Muscle of leg (tissue), 11 donors: ENCODE data around the gene CNTN5. TPM values are rescaled to one million over a fixed set of nuclear protein-coding genes. Genes with fewer than 3 reads are reported as not detected.

Experiments used
- DNase-seq: peaks from one replicate; pipeline ENCODE4 v3.0.0; 2013
- H3K27ac ChIP-seq: one replicate; pipeline ENCODE4 v1.5.1; 2013; ENCODE audit warnings: mild to moderate bottlenecking, low read length, control low read depth
- H3K27me3 ChIP-seq: one replicate; pipeline ENCODE4 v1.6.1; 2013; ENCODE audit warnings: low read length; ENCODE audit not compliant: control insufficient read depth, insufficient read depth
- H3K36me3 ChIP-seq: one replicate; pipeline ENCODE4 v1.6.1; 2013; ENCODE audit warnings: low read length; ENCODE audit not compliant: control insufficient read depth, insufficient read depth
- H3K4me1 ChIP-seq: one replicate; pipeline ENCODE4 v1.6.1; 2013; ENCODE audit warnings: low read length; ENCODE audit not compliant: control insufficient read depth, insufficient read depth
- H3K4me3 ChIP-seq: one replicate; pipeline ENCODE4 v1.5.1; 2013; ENCODE audit warnings: low read length, control low read depth
- H3K9me3 ChIP-seq: replicated peaks from 2 replicates; pipeline ENCODE4 v1.6.1; 2013; ENCODE audit warnings: low read depth, low read length; ENCODE audit not compliant: control insufficient read depth
- WGBS: methylation state at CpG from one replicate; pipeline ENCODE4 v1.1.5; 2013; ENCODE audit warnings: missing lambda C conversion rate; ENCODE audit not compliant: insufficient coverage; 5-methylcytosine and 5-hydroxymethylcytosine counted together
- polyA plus RNA-seq, 8 donors: library from polyadenylated mRNA; unstranded; fragments of 120-200 nt; gene quantifications; one replicate each; pipeline versions ENCODE4 v1.2.1 to v1.2.3, GENCODE V29; 2013; ENCODE audit warnings: inconsistent platforms in 1 of 8, low replicate concordance in 1 of 8; ENCODE audit not compliant: insufficient read length in 8 of 8, insufficient read depth in 1 of 8
- total RNA-seq: library from RNA; stranded (reverse); fragments of 120-200 nt; gene quantifications from one replicate; pipeline ENCODE4 v1.2.4, GENCODE V29; 2013

The CNTN5 gene
- total and polyA plus RNA-seq, 9 donors = 3.2 to 9.9 (median 5.7) TPM

DNA sequence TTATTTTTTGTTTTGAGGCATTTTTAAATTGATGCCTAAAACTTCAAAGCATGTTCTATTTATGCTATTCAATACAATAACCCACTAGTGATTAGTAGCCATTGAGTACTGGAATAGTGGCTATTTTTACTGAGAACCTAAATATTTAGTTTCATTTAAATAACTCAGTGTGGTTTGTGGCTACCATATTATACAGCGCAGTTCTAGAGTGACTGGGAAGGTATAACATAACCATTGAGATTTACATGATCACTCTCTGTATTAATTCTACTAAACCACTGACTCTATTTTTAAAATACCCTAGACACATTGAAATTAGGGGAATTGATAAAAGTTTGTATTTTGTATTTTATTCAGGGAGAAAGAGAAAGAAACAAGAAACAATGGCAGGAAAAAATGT, 441.2 kb downstream of the CNTN5 start:
- Histone ChIP-seq H3K4me1 (no peaks in the 10 kb centered on the region), H3K36me3 (no peaks in the 10 kb centered on the region), H3K27ac (no peak overlapping the region), H3K4me3 (no peak overlapping the region), H3K27me3 (no peaks in the 10 kb centered on the region), H3K9me3 (no peaks in the 10 kb centered on the region)
- no CpG with 5 or more reads among the region's 1 CpG for WGBS
- no peak for DNase-seq

DNA sequence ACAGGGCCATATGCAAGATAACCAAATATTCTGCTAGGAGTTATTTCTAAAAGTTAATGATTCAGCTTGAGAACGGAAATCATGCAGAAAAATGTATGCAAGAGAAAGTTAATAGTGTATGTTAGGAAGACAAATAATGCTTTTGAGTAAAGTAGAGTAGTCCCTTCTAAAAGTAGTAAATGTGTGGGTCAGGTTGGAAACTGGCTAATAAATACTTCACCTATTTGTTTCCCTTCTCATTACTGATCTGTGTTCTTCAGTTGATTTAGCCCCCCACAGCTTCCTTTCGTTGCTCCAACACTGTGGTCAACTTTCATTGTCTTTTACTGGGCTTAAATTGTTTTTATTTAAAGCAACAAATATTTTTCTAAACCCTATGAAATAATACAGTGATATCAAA, 444.2 kb downstream of the CNTN5 start:
- no CpG with 5 or more reads among the region's 2 CpGs for WGBS

DNA sequence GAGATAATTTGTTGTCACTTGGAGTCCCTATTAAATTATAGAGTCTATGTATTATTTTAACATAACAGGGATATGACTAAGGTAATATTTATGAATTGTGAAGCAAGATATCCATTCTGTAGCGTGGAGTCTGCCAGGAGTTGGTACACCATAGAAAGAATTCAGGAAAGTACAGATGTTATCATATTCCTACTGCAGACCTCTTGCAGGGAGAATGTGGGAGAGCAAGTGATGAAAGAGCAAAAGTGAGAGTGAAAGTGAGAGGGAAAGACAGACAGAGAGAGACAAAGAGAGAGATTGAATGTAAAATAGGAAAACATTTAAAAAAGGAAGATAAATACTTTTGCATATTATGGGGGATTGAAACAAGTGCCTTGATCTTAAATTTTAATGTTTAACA, 468.8 kb downstream of the CNTN5 start:
- no peak overlapping the region for H3K4me3 ChIP-seq
- H3K27me3 ChIP-seq = no peaks in the 10 kb centered on the region
- no peak for DNase-seq
- H3K36me3 ChIP-seq = no peaks in the 10 kb centered on the region
- H3K9me3 ChIP-seq = no peaks in the 10 kb centered on the region
- WGBS = no CpG with 5 or more reads among the region's 1 CpG
- no peak overlapping the region for H3K27ac ChIP-seq
- no peaks in the 10 kb centered on the region for H3K4me1 ChIP-seq

More for the DNA sequence above, 444.2 kb downstream of the CNTN5 start:
- Histone ChIP-seq H3K9me3 (no peaks in the 10 kb centered on the region), H3K27me3 (no peaks in the 10 kb centered on the region), H3K36me3 (no peaks in the 10 kb centered on the region), H3K4me1 (no peaks in the 10 kb centered on the region), H3K27ac (no peak overlapping the region), H3K4me3 (no peak overlapping the region)
- DNase-seq = no peak

DNA sequence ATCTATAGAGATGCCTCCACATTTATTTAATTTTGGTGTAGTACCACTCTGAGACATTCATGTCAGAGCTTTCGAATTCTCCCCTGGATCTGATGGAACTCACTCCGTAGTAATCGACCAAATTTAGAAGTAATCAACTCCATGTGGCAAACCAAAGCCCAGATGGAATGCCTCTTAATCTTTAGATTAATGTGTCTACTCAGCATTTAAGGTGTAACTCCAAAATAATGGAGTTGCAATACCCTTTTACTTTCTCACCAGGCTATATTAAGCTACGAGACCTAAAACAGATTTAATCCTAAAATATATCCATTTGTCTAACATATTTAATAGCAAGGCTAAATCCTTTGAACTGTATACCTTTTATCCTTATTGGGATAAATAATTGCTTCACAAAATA, 473.3 kb downstream of the CNTN5 start:
- no CpG with 5 or more reads among the region's 4 CpGs for WGBS
- no peak overlapping the region for H3K27ac ChIP-seq
- no peaks in the 10 kb centered on the region for H3K4me1 ChIP-seq
- no peak for DNase-seq
- no peaks in the 10 kb centered on the region for H3K27me3 ChIP-seq
- H3K36me3 ChIP-seq = no peaks in the 10 kb centered on the region
- no peak overlapping the region for H3K4me3 ChIP-seq
- H3K9me3 ChIP-seq = no peaks in the 10 kb centered on the region

DNA sequence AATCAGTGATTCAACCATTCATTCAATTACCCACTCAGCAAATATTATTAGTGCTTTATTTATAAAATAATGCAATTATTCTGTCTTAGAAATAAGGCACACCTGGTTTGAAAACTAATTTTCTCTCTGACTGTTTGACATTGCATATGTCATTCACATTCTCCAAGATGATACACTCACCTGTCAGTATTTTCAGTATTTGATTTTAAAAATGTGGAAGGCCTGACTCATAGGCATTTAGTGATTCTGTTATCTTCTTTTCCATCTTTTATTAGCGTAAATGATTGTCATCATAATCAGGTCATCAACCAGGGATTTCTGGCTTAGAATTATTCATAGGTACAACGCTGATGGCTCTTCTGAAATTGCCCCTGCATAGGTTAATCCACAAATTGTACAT, 480.9 kb downstream of the CNTN5 start:
- WGBS = no CpG with 5 or more reads among the region's 2 CpGs
- Histone ChIP-seq H3K36me3 (no peaks in the 10 kb centered on the region), H3K4me3 (no peak overlapping the region), H3K4me1 (no peaks in the 10 kb centered on the region), H3K9me3 (no peaks in the 10 kb centered on the region), H3K27ac (no peak overlapping the region), H3K27me3 (no peaks in the 10 kb centered on the region)
- DNase-seq = no peak

DNA sequence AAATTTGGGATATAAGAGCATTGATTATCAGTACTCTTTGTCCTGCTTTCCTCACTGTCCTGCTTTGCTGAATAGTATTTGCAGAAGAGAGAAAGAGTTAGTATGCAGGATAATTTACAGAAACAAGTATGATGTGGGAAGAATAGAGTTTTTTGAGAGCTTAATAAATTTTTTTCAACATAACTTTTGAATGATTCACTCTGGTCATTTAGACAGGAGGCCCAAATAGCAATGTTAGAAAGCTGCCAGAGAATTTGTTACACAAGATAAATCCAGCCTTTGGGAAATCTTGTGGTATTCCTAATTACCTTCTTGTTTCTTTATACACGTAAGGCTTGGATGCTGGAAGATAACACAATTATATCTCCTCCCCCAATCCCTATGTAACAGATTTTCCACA, 484.6 kb downstream of the CNTN5 start:
- Histone ChIP-seq H3K4me3 (no peak overlapping the region), H3K27me3 (no peaks in the 10 kb centered on the region), H3K36me3 (no peaks in the 10 kb centered on the region), H3K27ac (no peak overlapping the region), H3K9me3 (no peaks in the 10 kb centered on the region), H3K4me1 (no peaks in the 10 kb centered on the region)
- peak; percentile 66 for DNase-seq
- no CpG with 5 or more reads among the region's 1 CpG for WGBS

DNA sequence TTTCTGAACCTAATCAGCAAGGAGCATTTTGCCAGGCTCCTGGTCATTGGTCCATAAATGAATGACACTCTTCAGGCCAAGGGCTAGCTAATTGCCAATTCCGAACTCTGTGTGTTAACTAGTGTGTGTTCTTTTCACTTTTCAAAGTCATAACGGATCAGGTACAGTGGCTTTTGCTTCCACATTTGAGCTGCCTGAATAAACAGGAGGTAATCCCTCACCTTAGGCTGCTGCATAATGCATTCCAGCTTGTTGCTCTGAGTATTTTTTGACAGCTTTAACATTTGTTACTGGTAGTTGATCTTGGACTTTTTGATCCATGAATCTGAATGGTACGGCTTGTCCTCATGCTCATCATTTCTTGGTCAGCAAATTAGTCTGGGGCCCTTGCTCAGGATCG, 485.1 kb downstream of the CNTN5 start:
- H3K4me3 ChIP-seq = no peak overlapping the region
- DNase-seq = no peak
- WGBS = 50% methylated on average over 1 of the region's 4 CpGs
- no peaks in the 10 kb centered on the region for H3K27me3 ChIP-seq
- H3K4me1 ChIP-seq = no peaks in the 10 kb centered on the region
- H3K27ac ChIP-seq = no peak overlapping the region
- H3K36me3 ChIP-seq = no peaks in the 10 kb centered on the region
- H3K9me3 ChIP-seq = no peaks in the 10 kb centered on the region

DNA sequence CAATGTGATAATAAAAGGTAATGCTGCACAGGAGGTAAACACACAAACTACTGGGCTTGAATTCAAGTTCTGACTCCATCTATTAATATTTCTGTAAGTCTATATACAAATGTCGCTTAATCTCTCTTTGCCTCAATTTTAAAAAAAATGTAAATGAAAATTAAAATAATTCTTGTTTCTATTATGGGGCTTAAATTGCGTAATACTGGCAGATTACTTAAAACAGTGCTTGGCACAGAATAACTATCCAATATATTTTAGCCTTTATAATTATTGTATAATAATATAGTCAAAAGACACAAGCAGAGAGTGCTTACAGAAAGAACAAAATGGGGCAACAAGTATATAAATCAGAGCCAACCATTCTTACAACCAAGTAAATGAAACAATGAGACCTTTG, 489.1 kb downstream of the CNTN5 start:
- Histone ChIP-seq H3K27me3 (no peaks in the 10 kb centered on the region), H3K9me3 (no peaks in the 10 kb centered on the region), H3K4me1 (no peaks in the 10 kb centered on the region), H3K27ac (no peak overlapping the region), H3K4me3 (no peak overlapping the region), H3K36me3 (no peaks in the 10 kb centered on the region)
- WGBS = no CpG with 5 or more reads among the region's 2 CpGs
- DNase-seq = no peak

DNA sequence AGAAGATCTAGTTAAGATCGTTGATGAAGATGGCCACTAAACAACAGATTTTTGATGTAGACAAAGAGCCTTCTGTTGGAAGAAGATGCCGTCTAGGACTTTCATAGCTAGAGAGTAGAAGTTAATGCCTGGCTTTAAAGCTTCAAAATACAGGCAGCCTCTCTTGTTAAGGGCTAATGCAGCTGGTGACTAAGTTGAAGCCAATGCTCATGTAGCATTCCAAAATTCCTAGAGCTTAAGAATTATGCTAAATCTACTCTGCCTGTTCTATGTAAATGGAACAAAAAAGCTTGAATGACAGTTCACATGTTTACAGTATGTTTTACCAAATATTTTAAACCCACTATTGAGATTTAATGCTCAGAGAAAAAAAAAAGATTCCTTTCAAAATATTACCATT, 492.6 kb downstream of the CNTN5 start:
- WGBS = 83% methylated on average over 2 of the region's 2 CpGs
- Histone ChIP-seq H3K9me3 (no peaks in the 10 kb centered on the region), H3K27me3 (no peaks in the 10 kb centered on the region), H3K4me3 (no peak overlapping the region), H3K4me1 (no peaks in the 10 kb centered on the region), H3K36me3 (no peaks in the 10 kb centered on the region), H3K27ac (no peak overlapping the region)
- DNase-seq = peak; percentile 12

DNA sequence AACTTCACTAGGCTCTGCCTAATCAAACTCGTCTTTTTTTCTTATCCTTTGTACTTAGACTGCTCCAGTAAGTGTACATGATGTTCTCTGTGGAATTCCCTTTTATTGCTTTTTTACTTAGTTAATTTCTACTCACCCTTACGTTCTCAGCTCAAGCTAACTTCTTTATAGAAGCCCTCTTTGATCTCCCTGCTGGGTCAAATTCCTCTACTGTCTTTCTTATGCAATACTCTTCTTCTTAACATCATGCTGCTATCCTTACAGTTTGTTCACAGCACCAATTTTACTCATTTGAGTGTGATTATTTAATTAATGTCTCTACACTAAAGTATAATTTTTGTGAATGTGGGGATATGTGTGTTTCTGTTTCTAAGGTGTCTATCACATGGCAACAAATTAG, 498.3 kb downstream of the CNTN5 start:
- WGBS = no CpG with 5 or more reads among the region's 2 CpGs
- Histone ChIP-seq H3K4me1 (no peaks in the 10 kb centered on the region), H3K27me3 (no peaks in the 10 kb centered on the region), H3K9me3 (no peaks in the 10 kb centered on the region), H3K4me3 (no peak overlapping the region), H3K36me3 (no peaks in the 10 kb centered on the region), H3K27ac (no peak overlapping the region)
- no peak for DNase-seq

DNA sequence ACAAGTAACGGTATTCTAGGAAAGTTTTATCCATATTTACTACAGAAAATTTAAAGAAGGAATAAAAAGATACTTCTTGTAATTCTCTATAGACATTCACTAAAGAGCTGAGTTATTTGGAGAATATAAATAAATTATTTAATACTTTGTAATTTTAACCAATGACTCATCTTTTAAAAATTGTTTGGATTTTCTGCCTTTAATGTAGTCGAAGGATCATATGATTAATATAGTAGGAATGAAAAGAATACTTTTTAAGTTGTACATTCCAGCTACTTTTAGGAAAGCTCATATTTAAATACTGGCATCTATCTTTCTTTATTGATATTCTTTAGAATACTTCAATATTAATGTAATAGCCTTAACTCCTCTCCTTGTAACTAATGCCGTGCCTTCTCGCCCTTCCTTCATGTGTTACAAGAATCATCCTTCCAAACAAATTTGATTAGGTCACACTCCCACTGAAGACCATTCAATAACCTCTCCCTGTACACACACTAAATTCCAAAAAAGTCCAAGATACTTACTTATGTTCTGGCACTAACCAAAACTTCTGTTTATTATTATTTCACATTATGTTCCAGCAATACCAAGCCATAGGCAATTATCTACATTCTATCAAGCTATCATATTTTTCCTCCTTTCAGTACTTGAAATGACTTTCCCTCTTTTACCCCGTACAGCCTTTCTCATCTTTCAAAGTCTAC, 501.9 kb downstream of the CNTN5 start:
- Histone ChIP-seq H3K4me3 (no peak overlapping the region), H3K27ac (no peak overlapping the region), H3K27me3 (no peaks in the 10 kb centered on the region), H3K9me3 (no peaks in the 10 kb centered on the region), H3K4me1 (no peaks in the 10 kb centered on the region), H3K36me3 (no peaks in the 10 kb centered on the region)
- DNase-seq = peak; percentile 10
- WGBS = 80% methylated on average over 1 of the region's 5 CpGs
